Endodermal cell (in vitro differentiated cells): ENCODE measurements around the gene SUPT6H. TPM values are rescaled to one million over a fixed set of nuclear protein-coding genes. Genes with fewer than 3 reads are reported as not detected.

Experiments
- DNase-seq: peaks from one replicate; pipeline ENCODE4 v3.0.0-alpha.2; 2017
- H3K27ac ChIP-seq: 2 replicates; pipeline ENCODE4 v1.5.1; 2013; ENCODE audit warnings: mild to moderate bottlenecking, low read depth, low read length, moderate library complexity
- H3K27me3 ChIP-seq: 2 replicates; pipeline ENCODE4 v1.6.1; 2013; ENCODE audit warnings: mild to moderate bottlenecking, low read length, moderate library complexity; ENCODE audit not compliant: insufficient read depth, control insufficient read depth, poor library complexity, severe bottlenecking
- H3K36me3 ChIP-seq: 2 replicates; pipeline ENCODE4 v1.7.0; 2013; ENCODE audit warnings: mild to moderate bottlenecking, low read length, moderate library complexity; ENCODE audit not compliant: control insufficient read depth, insufficient read depth
- H3K4me1 ChIP-seq: one replicate; pipeline ENCODE4 v1.7.0; 2013; ENCODE audit warnings: low read length; ENCODE audit not compliant: control insufficient read depth, insufficient read depth
- H3K4me3 ChIP-seq: 2 replicates; pipeline ENCODE4 v1.5.1; 2013; ENCODE audit warnings: mild to moderate bottlenecking, low read length, moderate library complexity
- H3K9ac ChIP-seq: 2 replicates; pipeline ENCODE4 v1.6.1; 2013; ENCODE audit warnings: mild to moderate bottlenecking, low read length, moderate library complexity; ENCODE audit not compliant: poor library complexity, severe bottlenecking; ENCODE audit errors: extremely low read depth
- H3K9me3 ChIP-seq: 2 replicates; pipeline ENCODE4 v1.6.1; 2013; ENCODE audit warnings: mild to moderate bottlenecking, low read length, moderate library complexity; ENCODE audit not compliant: control insufficient read depth
- H3K27ac Mint-ChIP-seq: 2 replicates; pipeline ENCODE4 v1.8.0; 2020; ENCODE audit warnings: mixed read lengths
- H3K27me3 Mint-ChIP-seq: 2 replicates; pipeline ENCODE4 v1.8.0; 2021; ENCODE audit warnings: mild to moderate bottlenecking, mixed read lengths; ENCODE audit not compliant: insufficient read depth
- H3K36me3 Mint-ChIP-seq: 2 replicates; pipeline ENCODE4 v1.8.0; 2020; ENCODE audit warnings: low read depth, mixed read lengths
- H3K4me1 Mint-ChIP-seq: 2 replicates; pipeline ENCODE4 v1.8.0; 2020; ENCODE audit warnings: mixed read lengths
- H3K4me3 Mint-ChIP-seq: 2 replicates; pipeline ENCODE4 v1.8.0; 2020; ENCODE audit warnings: mild to moderate bottlenecking, moderate library complexity, mixed read lengths
- H3K9me3 Mint-ChIP-seq: 2 replicates; pipeline ENCODE4 v1.8.0; 2020; ENCODE audit warnings: mild to moderate bottlenecking, mixed read lengths
- WGBS, 2 experiments: methylation state at CpG; one replicate each; pipeline versions ENCODE4 v1.1.5 to v1.1.7; 2013; ENCODE audit warnings: missing lambda C conversion rate in 2 of 2, mixed read lengths in 1 of 2; ENCODE audit not compliant: insufficient coverage in 1 of 2, insufficient read length in 1 of 2; 5-methylcytosine and 5-hydroxymethylcytosine counted together
- total RNA-seq, 2 donors: library from RNA; stranded (reverse); fragmentation: NEBNext Ultra II Directional in 1 of 2; extraction: Animal tissue kit (Norgen Biotek cat#: 25700) in 1 of 2; gene quantifications; 2 replicates in 1 of 2; 3 replicates in 1 of 2; pipeline ENCODE4 v1.2.1, GENCODE V29; 2021
- TF ChIP-seq, protein P1 (sequence below): fragments of 200-600 bp; sonication (generic); conservative IDR thresholded peaks from 2 replicates; pipeline ENCODE4 v1.5.0; 2021; ENCODE audit warnings: antibody characterized with exemption, mild to moderate bottlenecking

SUPT6H gene
- total RNA-seq, 2 donors from 2014 or later = 54.4 to 72.1 TPM

DNA sequence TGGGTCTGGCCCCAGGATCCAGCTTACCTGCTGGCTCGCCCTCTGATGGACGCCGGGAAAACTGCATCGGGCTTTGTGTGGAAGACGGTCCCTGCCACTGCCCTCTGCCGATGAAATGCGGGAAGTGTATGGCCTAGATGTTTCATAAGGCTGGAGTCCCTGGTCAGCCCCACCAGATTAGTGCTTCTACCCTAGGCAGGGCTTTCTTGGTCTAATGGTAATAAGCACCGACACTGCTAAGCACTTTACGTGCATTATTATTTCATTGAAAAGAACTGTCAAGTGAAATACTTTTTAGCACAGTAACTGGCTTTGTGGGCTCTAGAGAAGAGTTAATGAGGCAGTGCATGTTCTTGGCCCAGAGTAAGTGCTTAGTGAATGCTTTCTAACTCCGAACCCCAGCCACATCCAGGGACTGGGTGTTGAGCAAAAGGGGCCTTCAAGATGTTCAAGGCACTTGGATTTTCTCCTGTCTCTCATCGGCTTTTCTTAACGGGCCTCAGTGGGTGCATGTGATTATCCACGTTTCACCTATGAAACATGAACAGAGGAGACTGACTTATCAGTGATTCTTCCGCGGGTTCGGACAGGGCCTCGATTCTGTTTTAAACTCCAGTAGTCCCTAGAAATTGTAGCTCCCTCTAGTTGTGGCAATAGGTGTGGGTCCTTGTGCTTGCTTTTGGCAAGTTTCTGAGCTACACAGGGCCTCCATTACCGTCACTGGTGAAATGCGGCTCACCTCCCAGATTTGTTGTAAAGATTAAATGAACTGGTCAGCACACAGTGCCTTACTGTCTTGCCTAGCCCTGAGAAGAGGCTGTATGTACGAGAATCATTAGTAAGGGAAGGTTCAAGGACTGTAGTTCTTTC is 88.4 kb downstream of the SUPT6H start:
- Histone ChIP-seq H3K27ac (no peak overlapping the region), H3K4me1 (peaks cover 12% of the 10 kb centered on the region), H3K9ac (no peak overlapping the region), H3K36me3 (peaks cover 68% of the 10 kb centered on the region), H3K4me3 (no peak overlapping the region), H3K27me3 (no peaks in the 10 kb centered on the region), H3K9me3 (no peaks in the 10 kb centered on the region)
- 56 to 60% methylated on average over 16 to 20 of the region's 20 CpGs for WGBS, 2 experiments
- Mint-ChIP-seq H3K4me3 (no peak overlapping the region), H3K36me3 (peaks cover 49% of the 10 kb centered on the region), H3K27ac (peak overlapping the region; percentile 82), H3K9me3 (no peaks in the 10 kb centered on the region), H3K4me1 (peaks cover 7% of the 10 kb centered on the region), H3K27me3 (no peaks in the 10 kb centered on the region)
- TF ChIP-seq, protein P1, sequence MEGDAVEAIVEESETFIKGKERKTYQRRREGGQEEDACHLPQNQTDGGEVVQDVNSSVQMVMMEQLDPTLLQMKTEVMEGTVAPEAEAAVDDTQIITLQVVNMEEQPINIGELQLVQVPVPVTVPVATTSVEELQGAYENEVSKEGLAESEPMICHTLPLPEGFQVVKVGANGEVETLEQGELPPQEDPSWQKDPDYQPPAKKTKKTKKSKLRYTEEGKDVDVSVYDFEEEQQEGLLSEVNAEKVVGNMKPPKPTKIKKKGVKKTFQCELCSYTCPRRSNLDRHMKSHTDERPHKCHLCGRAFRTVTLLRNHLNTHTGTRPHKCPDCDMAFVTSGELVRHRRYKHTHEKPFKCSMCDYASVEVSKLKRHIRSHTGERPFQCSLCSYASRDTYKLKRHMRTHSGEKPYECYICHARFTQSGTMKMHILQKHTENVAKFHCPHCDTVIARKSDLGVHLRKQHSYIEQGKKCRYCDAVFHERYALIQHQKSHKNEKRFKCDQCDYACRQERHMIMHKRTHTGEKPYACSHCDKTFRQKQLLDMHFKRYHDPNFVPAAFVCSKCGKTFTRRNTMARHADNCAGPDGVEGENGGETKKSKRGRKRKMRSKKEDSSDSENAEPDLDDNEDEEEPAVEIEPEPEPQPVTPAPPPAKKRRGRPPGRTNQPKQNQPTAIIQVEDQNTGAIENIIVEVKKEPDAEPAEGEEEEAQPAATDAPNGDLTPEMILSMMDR = peak; percentile 99
- peak; percentile 99 for DNase-seq

DNA sequence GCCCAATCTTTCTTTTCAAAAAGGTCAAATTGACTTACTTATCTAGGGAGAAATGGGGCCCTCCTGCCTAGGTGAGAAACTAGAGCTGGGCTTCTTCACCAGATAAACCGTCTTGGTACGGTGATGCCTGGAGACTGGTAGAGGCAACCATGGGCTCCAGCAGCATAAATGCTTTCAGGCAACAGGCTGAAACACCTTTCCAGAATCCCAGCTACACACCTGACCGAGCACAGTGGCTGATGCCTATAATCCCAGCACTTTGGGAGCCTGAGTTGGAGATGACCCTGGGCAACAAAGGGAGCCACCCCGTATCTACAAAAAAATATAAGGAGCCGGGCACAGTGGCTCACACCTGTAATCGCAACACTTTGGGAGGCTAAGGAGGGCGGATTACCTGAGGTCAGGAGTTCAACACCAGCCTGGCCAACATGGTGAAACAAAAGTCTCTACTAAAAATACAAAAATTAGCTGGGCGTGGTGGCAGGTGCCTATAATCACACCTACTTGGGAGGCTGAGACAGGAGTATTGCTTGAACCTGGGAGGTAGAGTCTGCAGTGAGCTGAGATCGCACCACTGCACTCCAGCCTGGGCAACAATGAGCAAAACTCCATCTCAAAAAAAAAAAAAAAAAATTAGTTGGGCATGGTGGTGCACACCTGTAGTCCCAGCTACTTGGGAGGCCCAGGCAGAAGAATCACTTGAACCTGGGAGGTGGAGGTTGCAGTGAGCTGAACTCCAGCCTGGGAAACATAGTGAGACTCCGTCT is 89.8 kb downstream of the SUPT6H start:
- DNase-seq = peak; percentile 57
- H3K4me1 ChIP-seq = peaks cover 3% of the 10 kb centered on the region
- WGBS, 2 experiments = 92 to 97% methylated on average over 8 to 9 of the region's 10 CpGs
- no peak overlapping the region for H3K4me3 ChIP-seq
- Mint-ChIP-seq H3K27ac (no peak overlapping the region), H3K4me3 (no peak overlapping the region), H3K4me1 (no peaks in the 10 kb centered on the region), H3K27me3 (no peaks in the 10 kb centered on the region), H3K36me3 (peaks cover 47% of the 10 kb centered on the region), H3K9me3 (no peaks in the 10 kb centered on the region)
- peaks cover 59% of the 10 kb centered on the region for H3K36me3 ChIP-seq
- H3K27me3 ChIP-seq = no peaks in the 10 kb centered on the region
- no peak overlapping the region for H3K27ac ChIP-seq
- TF ChIP-seq, protein P1 = no peak
- no peak overlapping the region for H3K9ac ChIP-seq
- H3K9me3 ChIP-seq = no peaks in the 10 kb centered on the region

Other genes with a start within 250 kb of the SUPT6H start
- not detected for gene SLC13A2, start 188.6 kb upstream of the SUPT6H start, total RNA-seq
- not detected for gene FOXN1, start 155.9 kb upstream of the SUPT6H start, total RNA-seq
- gene UNC119, start 109.6 kb upstream of the SUPT6H start, total RNA-seq = 10 to 100 TPM; 46.7 to 59.0 TPM
- gene PIGS, start 90.7 kb upstream of the SUPT6H start, total RNA-seq = 10 to 100 TPM; 34.9 to 43.0 TPM
- gene ALDOC, start 85.3 kb upstream of the SUPT6H start, total RNA-seq = 10 to 100 TPM; 12.3 to 14.1 TPM
- gene SPAG5, start 63.2 kb upstream of the SUPT6H start, total RNA-seq = 100 to 1,000 TPM in 1 of 2 donors, 10 to 100 TPM in 1; 84.8 to 132 TPM
- 10 to 100 TPM; 25.5 to 27.6 TPM for gene RSKR, start 48.0 kb upstream of the SUPT6H start, total RNA-seq
- 100 to 1,000 TPM; 132 to 144 TPM for gene BLTP2, start 17.0 kb upstream of the SUPT6H start, total RNA-seq
- gene SDF2, start 299 bp upstream of the SUPT6H start, total RNA-seq = 10 to 100 TPM; 40.6 to 42.6 TPM
- 10 to 100 TPM; 28.7 to 41.6 TPM for gene PROCA1, start 49.7 kb downstream of the SUPT6H start, total RNA-seq
- 100 to 1,000 TPM; 111 to 112 TPM for gene RAB34, start 55.7 kb downstream of the SUPT6H start, total RNA-seq
- gene RPL23A, start 57.8 kb downstream of the SUPT6H start, total RNA-seq = 1,000 to 10,000 TPM; 1,639 TPM
- 10 to 100 TPM; 17.0 to 22.9 TPM for gene TLCD1, start 64.0 kb downstream of the SUPT6H start, total RNA-seq
- 10 to 100 TPM; 11.2 to 15.7 TPM for gene NEK8, start 66.6 kb downstream of the SUPT6H start, total RNA-seq
- gene TRAF4, start 81.8 kb downstream of the SUPT6H start, total RNA-seq = 100 to 1,000 TPM; 168 to 169 TPM
- 10 to 100 TPM; 59.2 to 75.7 TPM for gene FAM222B, start 180.6 kb downstream of the SUPT6H start, total RNA-seq
- gene ERAL1, start 192.8 kb downstream of the SUPT6H start, total RNA-seq = 10 to 100 TPM; 54.2 to 60.9 TPM
- 100 to 1,000 TPM; 195 to 215 TPM for gene FLOT2, start 235.5 kb downstream of the SUPT6H start, total RNA-seq
- 10 to 100 TPM; 19.1 to 24.8 TPM for gene DHRS13, start 240.9 kb downstream of the SUPT6H start, total RNA-seq